ENCODE data around the gene CYP2E1.

GRCh38 chr10:133565441-133566294 is 38.5 kb downstream of the CYP2E1 start, which contains the start of gene SYCE1:
- no peak for TF ChIP-seq CTCF (IDR thresholded peaks at IDR 0.05)
- peak in 1 of 4 donors; percentile 11 for TF ChIP-seq POLR2A (IDR thresholded peaks at IDR 0.05)
- TF ChIP-seq POLR2AphosphoS5 (IDR thresholded peaks at IDR 0.05) = no peak
